Posterior vena cava (tissue), 2 donors: Measurements from ENCODE around the gene SLC39A11. TPM values are rescaled to one million over a fixed set of nuclear protein-coding genes. Genes with fewer than 3 reads are reported as not detected.
"Not testable (repeated sequence)": the region's sequence is repeated elsewhere in the genome, so short reads cannot be mapped to it uniquely, and the experiment has no call there.

ENCODE experiments used
- DNase-seq: peaks from one replicate; pipeline ENCODE4 v3.0.0-alpha.2; 2020; ENCODE audit warnings: low spot score
- intact Hi-C, 2 donors: fragments of 100-400 bp; cut with DNase I; formaldehyde crosslinking; loops; one replicate each; pipeline versions ENCODE4 v1.14.1 to v1.14.2; 2022 to 2023
- total RNA-seq, 2 donors: library from RNA; stranded (reverse); fragmentation: NEBNext Ultra II Directional; extraction: Animal tissue kit (Norgen Biotek cat#: 25700); gene quantifications; one replicate each; pipeline ENCODE4 v1.2.1, GENCODE V29; 2021
- donor health status: DM: yes; HTN: yes; CAD: no.
- donor health status: DM: yes; HTN: yes; CAD: no.

The SLC39A11 gene
- total RNA-seq, 2 donors from 2014 or later = 20.6 to 25.8 TPM

GRCh38 chr17:72916991-72917390 is 175.5 kb downstream of the SLC39A11 start:
- intact Hi-C loops = no loop called here
- no peak for DNase-seq

- intact Hi-C loops = no loop called here
- no peak for DNase-seq
Observed at GRCh38 chr17:72915625-72916081, 176.8 kb downstream of the SLC39A11 start.

- intact Hi-C loops = no loop called here
- DNase-seq = no peak
Observed at GRCh38 chr17:72913142-72913682, 179.3 kb downstream of the SLC39A11 start.

GRCh38 chr17:72906306-72906705 is 186.2 kb downstream of the SLC39A11 start:
- intact Hi-C loops = no loop called here
- DNase-seq = no peak

- intact Hi-C loops = no loop called here
- DNase-seq = no peak
Observed at GRCh38 chr17:72903522-72903921, 189.0 kb downstream of the SLC39A11 start.

GRCh38 chr17:72901657-72902056 is 190.8 kb downstream of the SLC39A11 start:
- intact Hi-C loops = no loop called here
- no peak for DNase-seq

- DNase-seq = no peak
- intact Hi-C loops = no loop called here
Observed at GRCh38 chr17:72901083-72901482, 191.4 kb downstream of the SLC39A11 start.

GRCh38 chr17:72900654-72900971 is 191.9 kb downstream of the SLC39A11 start:
- no peak for DNase-seq

GRCh38 chr17:72898725-72899124 is 193.8 kb downstream of the SLC39A11 start:
- intact Hi-C loops = no loop called here
- DNase-seq = no peak

More at GRCh38 chr17:72900654-72900971, 191.9 kb downstream of the SLC39A11 start:
- intact Hi-C loops = no loop called here

GRCh38 chr17:72896288-72896687 is 196.2 kb downstream of the SLC39A11 start:
- DNase-seq, intact Hi-C loops: not testable (repeated sequence)

- intact Hi-C loops = no loop called here
- DNase-seq = no peak
Observed at GRCh38 chr17:72891627-72892026, 200.9 kb downstream of the SLC39A11 start.

GRCh38 chr17:72890711-72891110 is 201.8 kb downstream of the SLC39A11 start:
- no peak for DNase-seq
- intact Hi-C loops = no loop called here

GRCh38 chr17:72887917-72888316 is 204.6 kb downstream of the SLC39A11 start:
- intact Hi-C loops = loop anchor here in 1 of 2 donors (2.0 kb wide), 1 partner anchor 49 kb away; no protein-coding TSS in a partner anchor
- no peak for DNase-seq

GRCh38 chr17:72887322-72887721 is 205.2 kb downstream of the SLC39A11 start:
- DNase-seq = no peak
- intact Hi-C loops = loop anchor here in 1 of 2 donors (2.0 kb wide), 1 partner anchor 49 kb away; no protein-coding TSS in a partner anchor

GRCh38 chr17:72886622-72887021 is 205.9 kb downstream of the SLC39A11 start:
- no peak for DNase-seq
- intact Hi-C loops = loop anchor here in 1 of 2 donors (2.0 kb wide), 1 partner anchor 48 kb away; no protein-coding TSS in a partner anchor

GRCh38 chr17:72884066-72884465 is 208.4 kb downstream of the SLC39A11 start:
- intact Hi-C loops = no loop called here
- DNase-seq = no peak

GRCh38 chr17:72883351-72883750 is 209.1 kb downstream of the SLC39A11 start:
- no peak for DNase-seq
- intact Hi-C loops = no loop called here

- DNase-seq = no peak
- intact Hi-C loops = no loop called here
Observed at GRCh38 chr17:72882426-72882825, 210.1 kb downstream of the SLC39A11 start.

GRCh38 chr17:72879877-72880276 is 212.6 kb downstream of the SLC39A11 start:
- intact Hi-C loops = no loop called here

GRCh38 chr17:72878975-72879660 is 213.4 kb downstream of the SLC39A11 start:
- no peak for DNase-seq
- intact Hi-C loops = no loop called here

More at GRCh38 chr17:72879877-72880276, 212.6 kb downstream of the SLC39A11 start:
- no peak for DNase-seq

- intact Hi-C loops = no loop called here
- no peak for DNase-seq
Observed at GRCh38 chr17:72877348-72877747, 215.1 kb downstream of the SLC39A11 start.
